ENCODE data around the gene TRAF4.

DNA sequence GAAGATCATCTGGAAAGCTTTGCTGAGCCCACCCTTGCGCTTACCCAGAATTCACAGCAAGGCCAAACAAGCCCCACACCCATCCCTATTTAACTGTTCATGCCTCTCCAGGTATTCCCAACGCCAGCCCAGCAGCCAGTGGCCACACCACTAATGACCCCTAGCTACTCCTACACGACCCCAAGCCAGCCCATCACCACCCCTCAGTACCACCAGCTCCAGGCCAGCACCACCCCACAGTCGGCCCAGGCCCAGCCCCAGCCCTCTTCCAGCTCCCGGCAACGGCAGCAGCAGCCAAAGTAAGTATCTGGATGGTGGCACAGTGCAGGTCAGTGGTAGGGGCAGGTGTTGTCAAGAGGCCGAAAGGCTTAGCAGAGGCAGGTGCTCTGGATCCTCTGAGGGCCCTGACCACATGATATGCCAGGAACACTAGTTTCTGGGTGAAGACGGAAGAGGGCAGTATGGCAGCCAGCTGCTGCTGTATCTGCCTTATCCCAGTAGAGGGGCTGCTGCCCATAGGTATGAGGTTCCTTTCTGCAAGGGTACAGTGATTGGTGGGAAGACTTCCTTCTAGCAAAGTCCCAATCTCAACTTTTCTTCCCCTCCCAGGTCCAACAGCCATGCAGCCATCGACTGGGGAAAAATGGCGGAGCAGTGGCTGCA is 42.9 kb upstream of the TRAF4 start:
- TF ChIP-seq, protein P1, sequence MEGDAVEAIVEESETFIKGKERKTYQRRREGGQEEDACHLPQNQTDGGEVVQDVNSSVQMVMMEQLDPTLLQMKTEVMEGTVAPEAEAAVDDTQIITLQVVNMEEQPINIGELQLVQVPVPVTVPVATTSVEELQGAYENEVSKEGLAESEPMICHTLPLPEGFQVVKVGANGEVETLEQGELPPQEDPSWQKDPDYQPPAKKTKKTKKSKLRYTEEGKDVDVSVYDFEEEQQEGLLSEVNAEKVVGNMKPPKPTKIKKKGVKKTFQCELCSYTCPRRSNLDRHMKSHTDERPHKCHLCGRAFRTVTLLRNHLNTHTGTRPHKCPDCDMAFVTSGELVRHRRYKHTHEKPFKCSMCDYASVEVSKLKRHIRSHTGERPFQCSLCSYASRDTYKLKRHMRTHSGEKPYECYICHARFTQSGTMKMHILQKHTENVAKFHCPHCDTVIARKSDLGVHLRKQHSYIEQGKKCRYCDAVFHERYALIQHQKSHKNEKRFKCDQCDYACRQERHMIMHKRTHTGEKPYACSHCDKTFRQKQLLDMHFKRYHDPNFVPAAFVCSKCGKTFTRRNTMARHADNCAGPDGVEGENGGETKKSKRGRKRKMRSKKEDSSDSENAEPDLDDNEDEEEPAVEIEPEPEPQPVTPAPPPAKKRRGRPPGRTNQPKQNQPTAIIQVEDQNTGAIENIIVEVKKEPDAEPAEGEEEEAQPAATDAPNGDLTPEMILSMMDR (conservative IDR thresholded peaks at IDR 0.05; ENCODE audit: low read depth, low read length), result no peak
- no peak for TF ChIP-seq EZH2phosphoT487 (IDR thresholded peaks at IDR 0.05; ENCODE audit: borderline replicate concordance, low read length)

Data from PC-3 (cell line).